K562 (cell line): ENCODE measurements around the gene STMP1. TPM values are rescaled to one million over a fixed set of nuclear protein-coding genes. Genes with fewer than 3 reads are reported as not detected.

Experiments used
- ATF1 ChIP-seq, 2 experiments: fragments of 450-650 bp in 1 of 2; IDR thresholded peaks; 2 replicates each; pipeline ENCODE4 v1.6.1; 2016; ENCODE audit warnings: missing compliant biosample characterization in 1 of 2, missing genetic modification characterization in 1 of 2
- CBFA2T2 ChIP-seq: fragments of 450-650 bp; conservative IDR thresholded peaks from 2 replicates; pipeline ENCODE4 v1.6.1; 2017; ENCODE audit warnings: mild to moderate bottlenecking
- DPF2 ChIP-seq: fragments of 450-650 bp; IDR thresholded peaks from 2 replicates; pipeline ENCODE4 v1.6.1; 2016
- GATAD2B ChIP-seq: fragments of 450-650 bp; IDR thresholded peaks from 2 replicates; pipeline ENCODE4 v1.6.1; 2017; ENCODE audit warnings: mild to moderate bottlenecking, borderline replicate concordance
- KAT8 ChIP-seq: fragments of 450-650 bp; IDR thresholded peaks from 2 replicates; pipeline ENCODE4 v1.6.1; 2016; ENCODE audit warnings: low read depth, mild to moderate bottlenecking
- L3MBTL2 ChIP-seq: fragments of 450-650 bp; IDR thresholded peaks from 2 replicates; pipeline ENCODE4 v1.6.1; 2016; ENCODE audit warnings: mild to moderate bottlenecking, moderate library complexity
- MAFK ChIP-seq: IDR thresholded peaks from 2 replicates; pipeline ENCODE4 v1.6.1; 2011; ENCODE audit warnings: low read length, improper control_type of control experiment
- MIER1 ChIP-seq: fragments of 450-650 bp; IDR thresholded peaks from 2 replicates; pipeline ENCODE4 v1.6.1; 2016; ENCODE audit warnings: antibody characterized with exemption, mild to moderate bottlenecking, low read depth
- NCOA2 ChIP-seq, 2 experiments: fragments of 450-650 bp; IDR thresholded peaks; 2 replicates each; pipeline ENCODE4 v1.6.1; 2018; ENCODE audit warnings: mild to moderate bottlenecking in 2 of 2, moderate library complexity in 1 of 2; ENCODE audit not compliant: partially characterized antibody in 2 of 2
- PCBP2 ChIP-seq: fragments of 200-400 bp; formaldehyde crosslinking; IDR thresholded peaks from 2 replicates; pipeline ENCODE4 v1.6.1; 2018; ENCODE audit warnings: low read length, low read depth, mild to moderate bottlenecking, moderate library complexity; ENCODE audit not compliant: poor library complexity, severe bottlenecking
- PML ChIP-seq: IDR thresholded peaks from 2 replicates; pipeline ENCODE4 v1.6.1; 2012; ENCODE audit warnings: low read length, inconsistent platforms
- POLR2B ChIP-seq: fragments of 450-650 bp; IDR thresholded peaks from 2 replicates; pipeline ENCODE4 v1.6.1; 2018; ENCODE audit warnings: low read depth; ENCODE audit not compliant: partially characterized antibody
- RCOR1 ChIP-seq, 2 experiments: IDR thresholded peaks; 2 replicates each; pipeline ENCODE4 v1.6.1; 2012; ENCODE audit warnings: low read depth in 2 of 2, low read length in 2 of 2, borderline replicate concordance in 1 of 2, improper control_type of control experiment in 1 of 2
- YY1 ChIP-seq, 3 experiments: IDR thresholded peaks; 2 replicates each; pipeline ENCODE4 v1.6.1; 2011; ENCODE audit warnings: low read length in 2 of 3, mild to moderate bottlenecking in 2 of 3, moderate library complexity in 2 of 3, borderline replicate concordance in 1 of 3, control low read depth in 1 of 3, low read depth in 1 of 3; ENCODE audit not compliant: insufficient read depth in 3 of 3, insufficient replicate concordance in 2 of 3, control insufficient read depth in 1 of 3, insufficient read length in 1 of 3; ENCODE audit errors: extremely low read depth in 1 of 3
- ZNF140 ChIP-seq: fragments of 250-450 bp; sonication (Bioruptor Pico); IDR thresholded peaks from 2 replicates; pipeline ENCODE4 v1.8.0; 2021; ENCODE audit warnings: moderate library complexity, mild to moderate bottlenecking, inconsistent platforms
- ZNF232 ChIP-seq: sonication (generic); formaldehyde crosslinking; IDR thresholded peaks from 2 replicates; pipeline ENCODE4 v1.8.0; 2022; ENCODE audit warnings: mild to moderate bottlenecking, missing genetic modification reagents
- ZNF316 ChIP-seq: fragments of 450-650 bp; IDR thresholded peaks from 2 replicates; pipeline ENCODE4 v1.6.1; 2016
- ZNF699 ChIP-seq: fragments of 250-450 bp; sonication (Bioruptor Pico); IDR thresholded peaks from 2 replicates; pipeline ENCODE4 v1.8.0; 2021; ENCODE audit warnings: mild to moderate bottlenecking, moderate library complexity; ENCODE audit not compliant: insufficient replicate concordance
- polyA plus RNA-seq, 8 experiments: library from polyadenylated mRNA; depleted of rRNA in 4 of 8; stranded (reverse) in 5 of 8; unstranded in 3 of 8; fragments of >200 nt; fragmentation: Nextera tagmentation in 2 of 8; fragmentation: Illumina TruSeq in 1 of 8; extraction: Ambion mirVana in 2 of 8; extraction: Trizol in 1 of 8; gene quantifications; 2 replicates each; pipeline versions ENCODE4 v1.2.1 to v1.2.3, GENCODE V29; 2011 to 2014; ENCODE audit warnings: inconsistent platforms in 1 of 8, missing spikeins in 1 of 8
- total RNA-seq, 7 experiments: library from RNA; depleted of rRNA in 6 of 7; stranded (reverse); fragments of >200 nt in 6 of 7; fragmentation: Illumina TruSeq in 2 of 7; extraction: Trizol in 2 of 7; gene quantifications; 2 replicates each; pipeline versions ENCODE4 v1.2.1 to v1.2.3, GENCODE V29; 2011 to 2021; ENCODE audit warnings: low replicate concordance in 1 of 7
- TF ChIP-seq, protein P1 (sequence below): sonication (generic); formaldehyde crosslinking; IDR thresholded peaks from 2 replicates; pipeline ENCODE4 v1.8.0; 2022; ENCODE audit warnings: mild to moderate bottlenecking, missing genetic modification reagents, borderline replicate concordance
- TF ChIP-seq, protein P2 (sequence below): sonication (generic); formaldehyde crosslinking; IDR thresholded peaks from 2 replicates; pipeline ENCODE4 v1.8.0; 2022; ENCODE audit warnings: mild to moderate bottlenecking, missing genetic modification reagents
- TF ChIP-seq, protein P3 (sequence below): fragments of 250-450 bp; sonication (Bioruptor Pico); IDR thresholded peaks from 2 replicates; pipeline ENCODE4 v1.4.0; 2020; ENCODE audit warnings: mild to moderate bottlenecking

STMP1 gene
- total and polyA plus RNA-seq, 9 of the 15 experiments (the other 6 are each of a cell fraction or from before 2014, with no cell fraction given): 10.6 to 249 (median 56.8) TPM

DNA sequence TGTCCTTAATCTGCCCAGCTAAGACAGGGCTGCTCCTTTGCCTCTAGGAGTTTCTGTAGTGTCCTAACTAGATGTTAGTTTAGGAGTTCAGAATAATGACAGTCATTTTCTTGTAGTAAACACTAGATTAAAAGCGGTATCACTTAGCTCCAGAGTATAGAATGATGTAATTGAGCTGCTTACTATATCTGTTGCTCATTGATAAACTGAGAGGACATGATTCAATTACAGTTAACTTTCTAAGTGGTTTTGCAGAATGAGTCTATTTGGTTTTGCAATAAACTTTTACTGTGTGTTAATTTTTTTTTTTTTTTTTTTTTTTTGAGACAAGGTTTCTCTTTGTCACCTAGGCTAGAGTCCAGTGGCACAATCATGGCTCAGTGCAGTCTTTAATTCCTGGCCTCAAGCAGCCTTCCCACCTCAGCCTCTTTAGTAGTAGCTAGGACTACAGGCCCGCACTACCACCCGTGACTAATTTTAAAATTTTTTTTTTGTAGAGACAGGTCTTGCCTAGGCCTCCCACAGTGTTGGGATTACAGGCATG lies 1.8 kb downstream of the STMP1 start (continued):
- TF ChIP-seq, protein P1, sequence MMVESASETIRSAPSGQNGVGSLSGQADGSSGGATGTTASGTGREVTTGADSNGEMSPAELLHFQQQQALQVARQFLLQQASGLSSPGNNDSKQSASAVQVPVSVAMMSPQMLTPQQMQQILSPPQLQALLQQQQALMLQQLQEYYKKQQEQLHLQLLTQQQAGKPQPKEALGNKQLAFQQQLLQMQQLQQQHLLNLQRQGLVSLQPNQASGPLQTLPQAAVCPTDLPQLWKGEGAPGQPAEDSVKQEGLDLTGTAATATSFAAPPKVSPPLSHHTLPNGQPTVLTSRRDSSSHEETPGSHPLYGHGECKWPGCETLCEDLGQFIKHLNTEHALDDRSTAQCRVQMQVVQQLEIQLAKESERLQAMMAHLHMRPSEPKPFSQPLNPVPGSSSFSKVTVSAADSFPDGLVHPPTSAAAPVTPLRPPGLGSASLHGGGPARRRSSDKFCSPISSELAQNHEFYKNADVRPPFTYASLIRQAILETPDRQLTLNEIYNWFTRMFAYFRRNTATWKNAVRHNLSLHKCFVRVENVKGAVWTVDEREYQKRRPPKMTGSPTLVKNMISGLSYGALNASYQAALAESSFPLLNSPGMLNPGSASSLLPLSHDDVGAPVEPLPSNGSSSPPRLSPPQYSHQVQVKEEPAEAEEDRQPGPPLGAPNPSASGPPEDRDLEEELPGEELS (CRISPR knock-in tag): peak; percentile 42; the same call in 1 of the 2 replicates
- TF ChIP-seq ZNF316: peak; percentile 78
- TF ChIP-seq RCOR1 (IDR thresholded peaks at IDR 0.05; ENCODE audit: borderline replicate concordance in 1 of 2, low read depth in 2 of 2, low read length in 2 of 2): peak in 1 of 2 experiments; percentile 79; a peak in 2 of 4 replicates
- TF ChIP-seq PML: peak; percentile 93
- TF ChIP-seq MIER1: no peak
- TF ChIP-seq ATF1 (CRISPR knock-in tag; IDR thresholded peaks at IDR 0.05): no peak
- peak; percentile 38; the same call in 1 of the 2 replicates for TF ChIP-seq ATF1 (tag; IDR thresholded peaks at IDR 0.05)
- peak in 1 of 2 experiments; percentile 58 for TF ChIP-seq NCOA2 (IDR thresholded peaks at IDR 0.05; ENCODE audit: partially characterized antibody in 2 of 2)
- TF ChIP-seq GATAD2B: peak; percentile 89; the same call in 1 of the 2 replicates
- TF ChIP-seq DPF2: peak; percentile 99
- peak; percentile 93 for TF ChIP-seq ZNF232 (CRISPR knock-in tag)
- no peak for TF ChIP-seq YY1 (IDR thresholded peaks at IDR 0.05; ENCODE audit: borderline replicate concordance in 1 of 3, control insufficient read depth in 1 of 3, extremely low read depth in 1 of 3, insufficient read depth in 3 of 3, insufficient read length in 1 of 3, insufficient replicate concordance in 2 of 3, low read depth in 1 of 3, low read length in 2 of 3)
- no peak for TF ChIP-seq PCBP2
- TF ChIP-seq KAT8: no peak
- no peak for TF ChIP-seq ZNF699 (CRISPR knock-in tag)
- TF ChIP-seq, protein P2, sequence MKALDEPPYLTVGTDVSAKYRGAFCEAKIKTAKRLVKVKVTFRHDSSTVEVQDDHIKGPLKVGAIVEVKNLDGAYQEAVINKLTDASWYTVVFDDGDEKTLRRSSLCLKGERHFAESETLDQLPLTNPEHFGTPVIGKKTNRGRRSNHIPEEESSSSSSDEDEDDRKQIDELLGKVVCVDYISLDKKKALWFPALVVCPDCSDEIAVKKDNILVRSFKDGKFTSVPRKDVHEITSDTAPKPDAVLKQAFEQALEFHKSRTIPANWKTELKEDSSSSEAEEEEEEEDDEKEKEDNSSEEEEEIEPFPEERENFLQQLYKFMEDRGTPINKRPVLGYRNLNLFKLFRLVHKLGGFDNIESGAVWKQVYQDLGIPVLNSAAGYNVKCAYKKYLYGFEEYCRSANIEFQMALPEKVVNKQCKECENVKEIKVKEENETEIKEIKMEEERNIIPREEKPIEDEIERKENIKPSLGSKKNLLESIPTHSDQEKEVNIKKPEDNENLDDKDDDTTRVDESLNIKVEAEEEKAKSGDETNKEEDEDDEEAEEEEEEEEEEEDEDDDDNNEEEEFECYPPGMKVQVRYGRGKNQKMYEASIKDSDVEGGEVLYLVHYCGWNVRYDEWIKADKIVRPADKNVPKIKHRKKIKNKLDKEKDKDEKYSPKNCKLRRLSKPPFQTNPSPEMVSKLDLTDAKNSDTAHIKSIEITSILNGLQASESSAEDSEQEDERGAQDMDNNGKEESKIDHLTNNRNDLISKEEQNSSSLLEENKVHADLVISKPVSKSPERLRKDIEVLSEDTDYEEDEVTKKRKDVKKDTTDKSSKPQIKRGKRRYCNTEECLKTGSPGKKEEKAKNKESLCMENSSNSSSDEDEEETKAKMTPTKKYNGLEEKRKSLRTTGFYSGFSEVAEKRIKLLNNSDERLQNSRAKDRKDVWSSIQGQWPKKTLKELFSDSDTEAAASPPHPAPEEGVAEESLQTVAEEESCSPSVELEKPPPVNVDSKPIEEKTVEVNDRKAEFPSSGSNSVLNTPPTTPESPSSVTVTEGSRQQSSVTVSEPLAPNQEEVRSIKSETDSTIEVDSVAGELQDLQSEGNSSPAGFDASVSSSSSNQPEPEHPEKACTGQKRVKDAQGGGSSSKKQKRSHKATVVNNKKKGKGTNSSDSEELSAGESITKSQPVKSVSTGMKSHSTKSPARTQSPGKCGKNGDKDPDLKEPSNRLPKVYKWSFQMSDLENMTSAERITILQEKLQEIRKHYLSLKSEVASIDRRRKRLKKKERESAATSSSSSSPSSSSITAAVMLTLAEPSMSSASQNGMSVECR (CRISPR knock-in tag): no peak
- TF ChIP-seq, protein P3, sequence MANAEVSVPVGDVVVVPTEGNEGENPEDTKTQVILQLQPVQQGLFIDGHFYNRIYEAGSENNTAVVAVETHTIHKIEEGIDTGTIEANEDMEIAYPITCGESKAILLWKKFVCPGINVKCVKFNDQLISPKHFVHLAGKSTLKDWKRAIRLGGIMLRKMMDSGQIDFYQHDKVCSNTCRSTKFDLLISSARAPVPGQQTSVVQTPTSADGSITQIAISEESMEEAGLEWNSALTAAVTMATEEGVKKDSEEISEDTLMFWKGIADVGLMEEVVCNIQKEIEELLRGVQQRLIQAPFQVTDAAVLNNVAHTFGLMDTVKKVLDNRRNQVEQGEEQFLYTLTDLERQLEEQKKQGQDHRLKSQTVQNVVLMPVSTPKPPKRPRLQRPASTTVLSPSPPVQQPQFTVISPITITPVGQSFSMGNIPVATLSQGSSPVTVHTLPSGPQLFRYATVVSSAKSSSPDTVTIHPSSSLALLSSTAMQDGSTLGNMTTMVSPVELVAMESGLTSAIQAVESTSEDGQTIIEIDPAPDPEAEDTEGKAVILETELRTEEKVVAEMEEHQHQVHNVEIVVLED (CRISPR knock-in tag): no peak
- TF ChIP-seq POLR2B: no peak
- TF ChIP-seq CBFA2T2: peak; percentile 90
- TF ChIP-seq L3MBTL2: no peak
- TF ChIP-seq MAFK: peak; percentile 21; the same call in 1 of the 2 replicates
- TF ChIP-seq ZNF140: no peak
